HG03135 (cell line): ENCODE data around the gene PMEPA1.

Experiments used
- ATAC-seq: cut with Tn5 transposase; IDR thresholded peaks from one replicate; pipeline ENCODE4 v1.9.1; 2021; ENCODE audit warnings: mild to moderate bottlenecking, moderate library complexity; ENCODE audit not compliant: unreplicated experiment

Gene PMEPA1

GRCh38 chr20:57737349-57737748, 27.5 kb upstream of the PMEPA1 start:
- no peak for ATAC-seq

GRCh38 chr20:57736738-57737347, 27.0 kb upstream of the PMEPA1 start:
- ATAC-seq: no peak

- ATAC-seq: no peak
Measured at GRCh38 chr20:57735831-57736737, 26.3 kb upstream of the PMEPA1 start.

GRCh38 chr20:57734754-57735153, 24.9 kb upstream of the PMEPA1 start:
- no peak for ATAC-seq

GRCh38 chr20:57732226-57732625, 22.4 kb upstream of the PMEPA1 start:
- ATAC-seq: no peak

- ATAC-seq: no peak
Measured at GRCh38 chr20:57728762-57729161, 18.9 kb upstream of the PMEPA1 start.

GRCh38 chr20:57727863-57728262, 18.0 kb upstream of the PMEPA1 start:
- no peak for ATAC-seq

- no peak for ATAC-seq
Measured at GRCh38 chr20:57725636-57726035, 15.8 kb upstream of the PMEPA1 start.

GRCh38 chr20:57724610-57725405, 15.0 kb upstream of the PMEPA1 start:
- no peak for ATAC-seq

GRCh38 chr20:57723816-57724215, 14.0 kb upstream of the PMEPA1 start:
- no peak for ATAC-seq

- ATAC-seq: no peak
Measured at GRCh38 chr20:57719951-57720350, 10.1 kb upstream of the PMEPA1 start.

GRCh38 chr20:57718490-57719009, 8.7 kb upstream of the PMEPA1 start:
- peak; percentile 95 for ATAC-seq

- no peak for ATAC-seq
Measured at GRCh38 chr20:57717797-57718196, 8.0 kb upstream of the PMEPA1 start.

- no peak for ATAC-seq
Measured at GRCh38 chr20:57716901-57717300, 7.1 kb upstream of the PMEPA1 start.

GRCh38 chr20:57716202-57716601, 6.4 kb upstream of the PMEPA1 start:
- no peak for ATAC-seq

- ATAC-seq: no peak
Measured at GRCh38 chr20:57715268-57715904, 5.6 kb upstream of the PMEPA1 start.

- no peak for ATAC-seq
Measured at GRCh38 chr20:57714409-57715267, 4.8 kb upstream of the PMEPA1 start.

- ATAC-seq: no peak
Measured at GRCh38 chr20:57713951-57714350, 4.1 kb upstream of the PMEPA1 start.

- no peak for ATAC-seq
Measured at GRCh38 chr20:57713505-57713903, 3.7 kb upstream of the PMEPA1 start.
